Nasal cavity respiratory epithelium epithelial cell of viscerocranial mucosa (primary cell): ENCODE measurements around the gene ZNF594. TPM values are rescaled to one million over a fixed set of nuclear protein-coding genes. Genes with fewer than 3 reads are reported as not detected.

Experiments used
- total RNA-seq: library from RNA; depleted of rRNA; stranded (reverse); fragments of >200 nt; gene quantifications from 2 replicates; pipeline ENCODE4 v1.2.3, GENCODE V29; 2014

Gene ZNF594
- total RNA-seq = 2.4 and 5.8 TPM in 2 replicates

GRCh38 chr17:5191541-5192417 lies at the start of gene ZNF594:
TSS of gene ZNF594 (minus strand) at chr17:5191868. CDS start at chr17:5184256, 7,612 bp downstream.

GRCh38 chr17:5234645-5235576 lies 43.2 kb upstream of the ZNF594 start, which contains the start of gene SCIMP:
TSS of gene SCIMP (minus strand) at chr17:5234860. CDS start at chr17:5234755, 105 bp downstream.

Other genes starting within 250 kb of the ZNF594 start
- gene PFN1, start 243.3 kb downstream of the ZNF594 start, total RNA-seq = 416 and 612 TPM in 2 replicates
- gene ENO3, start 240.7 kb downstream of the ZNF594 start, total RNA-seq = 1.4 and 1.9 TPM in 2 replicates
- gene SPAG7, start 224.1 kb downstream of the ZNF594 start, total RNA-seq = 42.6 and 48.9 TPM in 2 replicates
- gene CAMTA2, start 204.2 kb downstream of the ZNF594 start, total RNA-seq = 7.9 and 15.8 TPM in 2 replicates
- gene INCA1, start 194.3 kb downstream of the ZNF594 start, total RNA-seq = under 0.01 and 0.21 TPM in 2 replicates
- gene KIF1C, start 193.9 kb downstream of the ZNF594 start, total RNA-seq = 102 and 188 TPM in 2 replicates
- gene SLC52A1, start 156.4 kb downstream of the ZNF594 start, total RNA-seq = 0.50 and 0.68 TPM in 2 replicates
- 1.0 and 1.6 TPM in 2 replicates for gene ZFP3, start 113.4 kb downstream of the ZNF594 start, total RNA-seq
- 7.5 and 13.3 TPM in 2 replicates for gene ZNF232, start 80.0 kb downstream of the ZNF594 start, total RNA-seq
- not detected in 2 replicates for gene USP6, start 75.8 kb downstream of the ZNF594 start, total RNA-seq
- gene SCIMP, start 43.0 kb upstream of the ZNF594 start, total RNA-seq = not detected in 2 replicates
- 44.8 and 61.4 TPM in 2 replicates for gene RABEP1, start 90.4 kb upstream of the ZNF594 start, total RNA-seq
- 89.6 and 99.1 TPM in 2 replicates for gene NUP88, start 227.8 kb upstream of the ZNF594 start, total RNA-seq
- gene RPAIN, start 228.3 kb upstream of the ZNF594 start, total RNA-seq = 29.8 and 49.2 TPM in 2 replicates
- 221 and 444 TPM in 2 replicates for gene C1QBP, start 247.3 kb upstream of the ZNF594 start, total RNA-seq